ENCODE measurements around the gene TRMT2B.
A peak's percentile ranks its signal among the peaks of the same experiment; 100 is the strongest.
"Not testable (repeated sequence)": the region's sequence is repeated elsewhere in the genome, so short reads cannot be mapped to it uniquely, and the experiment has no call there.

The TRMT2B gene, protein sequence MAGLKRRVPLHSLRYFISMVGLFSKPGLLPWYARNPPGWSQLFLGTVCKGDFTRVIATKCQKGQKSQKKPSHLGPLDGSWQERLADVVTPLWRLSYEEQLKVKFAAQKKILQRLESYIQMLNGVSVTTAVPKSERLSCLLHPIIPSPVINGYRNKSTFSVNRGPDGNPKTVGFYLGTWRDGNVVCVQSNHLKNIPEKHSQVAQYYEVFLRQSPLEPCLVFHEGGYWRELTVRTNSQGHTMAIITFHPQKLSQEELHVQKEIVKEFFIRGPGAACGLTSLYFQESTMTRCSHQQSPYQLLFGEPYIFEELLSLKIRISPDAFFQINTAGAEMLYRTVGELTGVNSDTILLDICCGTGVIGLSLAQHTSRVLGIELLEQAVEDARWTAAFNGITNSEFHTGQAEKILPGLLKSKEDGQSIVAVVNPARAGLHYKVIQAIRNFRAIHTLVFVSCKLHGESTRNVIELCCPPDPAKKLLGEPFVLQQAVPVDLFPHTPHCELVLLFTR

DNA sequence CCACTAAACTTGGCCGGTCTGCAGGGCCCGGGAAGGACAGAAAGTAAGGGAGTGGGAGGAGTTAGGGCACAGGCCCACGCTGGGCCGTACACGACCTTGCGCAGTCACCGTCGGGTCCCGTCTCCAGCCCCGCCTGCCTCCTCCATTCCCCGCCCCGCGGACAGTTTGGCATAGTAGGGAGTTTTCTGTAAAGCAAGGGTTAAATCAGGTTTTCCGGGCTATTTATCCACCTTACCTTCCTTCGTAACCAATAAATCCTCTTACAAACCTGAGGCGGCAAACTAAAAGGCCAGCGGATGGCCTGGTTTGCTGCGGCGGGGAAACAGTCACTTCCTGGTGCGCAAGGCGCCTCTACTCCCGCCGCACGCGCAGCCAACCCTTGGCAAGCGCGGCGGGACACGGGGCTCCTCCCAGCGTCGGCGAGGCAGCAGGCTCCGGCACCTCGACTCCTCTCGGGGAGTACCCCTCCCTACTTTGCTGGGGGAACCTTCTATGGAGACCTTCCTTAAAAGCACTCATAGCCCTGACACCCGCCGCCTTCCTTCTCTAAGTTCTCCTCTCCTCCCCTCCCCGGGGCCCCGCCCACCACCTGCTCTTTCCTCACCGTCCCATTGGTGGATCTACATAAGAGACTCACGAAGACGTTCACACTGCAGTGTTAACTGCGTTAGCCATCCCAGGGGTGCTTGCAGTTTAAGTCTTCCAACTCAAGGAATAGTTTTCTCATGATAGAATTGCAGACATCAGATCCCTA, at the start of gene TRMT2B:
Gene TRMT2B, minus strand, starts transcription at position 563 of the 754 bp plus-strand sequence. CDS start 9,822 bp downstream, outside the sequence.
- DNase-seq: peak; percentile 61

DNA sequence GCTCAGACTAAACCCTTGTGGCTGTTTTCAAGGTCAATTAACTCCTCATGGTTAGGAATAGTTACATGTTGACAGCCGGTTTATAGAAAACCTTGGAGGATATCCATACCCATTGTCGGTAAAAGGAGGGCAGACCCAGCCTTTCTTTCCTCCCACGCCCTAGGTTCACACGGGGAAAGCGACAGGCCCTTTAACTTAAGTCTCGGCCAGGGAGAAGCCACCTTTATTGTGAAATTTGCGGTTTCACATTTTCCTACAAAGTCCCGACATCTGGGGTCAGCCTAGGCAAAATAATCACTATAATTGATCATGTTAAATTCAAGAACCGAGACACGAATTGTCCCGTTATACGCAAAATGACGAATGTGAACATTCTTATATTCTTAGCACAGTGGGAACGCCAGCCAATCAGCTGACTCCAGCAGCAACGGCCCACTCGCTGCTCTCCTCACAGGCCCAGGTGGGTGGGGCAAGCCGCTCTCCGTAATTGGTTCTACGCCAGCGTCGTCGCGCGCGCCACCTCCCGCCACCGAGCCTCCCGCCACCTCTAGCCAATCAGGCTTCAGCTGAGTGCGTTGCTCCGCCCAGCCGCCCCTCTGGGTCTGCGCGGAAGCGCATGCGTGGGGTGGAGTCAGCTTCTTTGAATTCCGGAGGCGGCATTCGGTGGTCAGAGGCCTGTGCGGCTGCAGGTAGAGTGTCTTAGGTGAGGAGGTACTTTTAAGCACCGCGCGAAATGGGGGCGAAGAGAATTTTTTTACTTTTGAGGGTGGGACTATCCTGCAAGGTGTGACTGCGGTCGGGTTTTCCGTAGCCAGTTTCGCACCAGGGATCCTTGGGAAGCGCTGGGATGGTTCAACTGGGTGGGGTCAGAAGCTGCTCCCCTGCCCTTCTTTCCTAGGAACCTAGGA, 45.9 kb upstream of the TRMT2B start, which contains the start of gene CENPI:
Gene CENPI, plus strand, starts transcription at position 659 of the 908 bp plus-strand sequence. CDS start 2,867 bp downstream, outside the sequence.
- DNase-seq: peak; percentile 88

DNA sequence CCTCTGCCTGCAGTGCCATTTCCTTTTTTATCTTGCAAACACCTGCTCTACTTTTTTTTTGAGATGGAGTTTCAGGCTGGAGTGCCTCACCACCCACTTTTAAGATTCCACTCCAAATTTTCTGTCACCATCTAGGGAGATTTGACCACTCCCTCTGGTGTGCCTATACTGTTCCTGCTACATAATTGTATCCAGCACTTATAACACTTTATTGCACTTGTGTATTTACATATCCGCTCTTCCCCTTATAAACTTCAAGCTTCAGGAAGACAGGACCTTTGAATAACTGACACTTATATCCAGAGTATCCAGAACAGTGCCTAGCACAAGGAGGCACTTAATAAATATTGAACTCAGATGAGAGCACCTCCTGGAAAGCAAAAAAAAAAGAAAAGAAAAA, 39.9 kb upstream of the TRMT2B start:
- no peak for DNase-seq

DNA sequence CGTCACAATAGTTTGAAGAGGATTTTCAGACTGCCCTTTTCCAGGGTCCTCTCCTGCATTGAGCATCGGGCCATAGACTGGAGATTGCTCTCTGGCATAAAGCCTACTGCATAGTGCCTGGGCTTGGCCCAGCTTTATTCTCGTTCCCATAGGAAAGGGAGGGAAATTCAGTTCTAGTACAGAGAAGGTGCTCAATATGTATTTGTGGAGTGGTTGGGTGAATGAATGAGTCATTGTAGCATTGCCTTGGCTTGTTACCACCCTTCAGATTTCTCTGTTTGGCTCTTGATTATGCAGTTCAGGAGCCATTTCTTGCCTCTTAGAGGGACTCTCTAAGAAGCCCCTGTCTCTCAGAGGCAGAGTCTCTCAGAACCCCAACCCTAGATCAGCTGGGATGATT, 29.3 kb upstream of the TRMT2B start:
- no peak for DNase-seq

- DNase-seq: no peak
These were observed 28.6 kb upstream of the TRMT2B start for GRCh38 chrX:101080326-101081124.

DNA sequence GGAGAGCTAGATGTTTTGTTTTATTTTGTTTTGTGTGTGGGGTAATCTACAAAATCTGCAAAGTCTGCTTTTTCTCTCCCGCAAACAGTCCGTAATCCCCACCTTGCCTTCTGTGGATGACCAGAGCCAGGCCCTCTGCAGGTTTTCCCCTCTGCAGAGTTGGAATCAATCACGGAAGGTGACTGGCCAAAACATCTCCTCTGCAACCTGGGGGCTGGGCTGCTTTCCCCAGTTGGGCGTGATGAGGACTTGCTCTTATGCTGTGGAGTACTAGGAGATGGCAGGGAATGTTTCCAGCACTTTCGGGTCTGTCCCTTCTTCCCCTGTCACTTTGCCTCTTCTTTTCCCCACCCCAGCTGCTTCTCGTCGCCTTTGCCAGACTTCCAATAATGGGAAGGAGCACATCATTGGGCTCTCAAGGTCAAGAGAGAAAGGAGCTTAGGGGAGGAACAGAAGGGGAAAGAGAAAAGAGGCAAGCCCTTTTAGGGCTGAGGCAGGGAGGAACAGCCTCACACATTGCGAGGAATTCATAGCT, 27.9 kb upstream of the TRMT2B start:
- no peak for DNase-seq

DNA sequence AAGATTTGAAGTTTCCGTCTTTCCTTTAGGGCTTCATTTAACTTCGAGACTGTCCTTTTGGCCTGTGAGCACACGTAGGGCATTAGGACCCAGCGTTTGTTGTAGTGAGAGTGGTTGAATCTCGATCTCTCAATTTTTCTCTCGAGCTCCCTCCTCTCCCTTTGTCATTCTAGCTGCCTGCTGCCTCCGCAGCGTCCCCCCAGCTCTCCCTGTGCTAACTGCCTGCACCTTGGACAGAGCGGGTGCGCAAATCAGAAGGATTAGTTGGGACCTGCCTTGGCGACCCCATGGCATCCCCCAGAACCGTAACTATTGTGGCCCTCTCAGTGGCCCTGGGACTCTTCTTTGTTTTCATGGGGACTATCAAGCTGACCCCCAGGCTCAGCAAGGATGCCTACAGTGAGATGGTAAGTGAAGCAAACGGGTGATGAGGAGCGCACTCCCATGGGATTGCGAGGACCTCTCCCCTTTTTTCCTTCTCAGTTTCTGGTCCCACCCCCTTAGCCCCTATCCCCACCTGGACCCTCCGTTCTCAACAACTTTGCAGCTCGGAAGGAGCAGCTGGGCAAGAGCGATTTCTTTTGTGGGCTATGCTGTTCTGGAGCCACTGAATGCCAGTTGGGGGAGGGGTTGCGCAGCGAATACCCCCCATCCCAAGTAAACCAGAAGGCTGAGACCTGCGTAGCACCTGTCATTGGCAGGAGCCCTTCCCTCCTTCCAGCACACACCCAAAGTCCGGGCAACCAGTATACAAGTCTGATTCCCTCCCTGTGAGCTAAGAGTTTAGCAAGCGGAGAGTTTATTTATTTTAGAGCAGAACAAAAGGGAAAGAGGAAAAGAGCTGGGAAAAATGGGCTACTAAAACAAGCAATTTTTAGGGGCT, 27.0 kb upstream of the TRMT2B start, which contains the start of gene TMEM35A:
Gene TMEM35A, plus strand, starts transcription at position 164 of the 883 bp plus-strand sequence. Its CDS starts 124 bp downstream, at position 288.
- peak; percentile 19 for DNase-seq

DNA sequence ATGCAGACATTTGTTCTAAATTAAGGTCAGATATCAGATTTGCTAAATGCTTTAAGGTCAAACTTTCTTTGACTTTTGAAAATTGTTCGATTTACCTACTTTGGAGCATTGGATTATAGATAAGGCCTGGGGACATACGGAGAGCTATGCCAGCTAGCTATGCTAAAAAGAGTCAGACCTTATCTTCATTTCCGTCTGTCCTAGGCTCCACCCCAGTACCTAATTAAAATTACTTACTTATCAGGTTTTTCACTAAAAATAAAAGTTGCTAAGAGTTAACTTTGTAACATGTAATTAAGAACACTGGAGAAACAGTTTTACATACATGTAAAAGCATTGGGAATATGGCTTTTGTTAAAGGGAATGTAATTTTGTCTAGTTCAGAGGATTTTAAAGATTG, 19.7 kb upstream of the TRMT2B start:
- no peak for DNase-seq

GRCh38 chrX:101062176-101062575, 10.3 kb upstream of the TRMT2B start:
- DNase-seq: no peak

DNA sequence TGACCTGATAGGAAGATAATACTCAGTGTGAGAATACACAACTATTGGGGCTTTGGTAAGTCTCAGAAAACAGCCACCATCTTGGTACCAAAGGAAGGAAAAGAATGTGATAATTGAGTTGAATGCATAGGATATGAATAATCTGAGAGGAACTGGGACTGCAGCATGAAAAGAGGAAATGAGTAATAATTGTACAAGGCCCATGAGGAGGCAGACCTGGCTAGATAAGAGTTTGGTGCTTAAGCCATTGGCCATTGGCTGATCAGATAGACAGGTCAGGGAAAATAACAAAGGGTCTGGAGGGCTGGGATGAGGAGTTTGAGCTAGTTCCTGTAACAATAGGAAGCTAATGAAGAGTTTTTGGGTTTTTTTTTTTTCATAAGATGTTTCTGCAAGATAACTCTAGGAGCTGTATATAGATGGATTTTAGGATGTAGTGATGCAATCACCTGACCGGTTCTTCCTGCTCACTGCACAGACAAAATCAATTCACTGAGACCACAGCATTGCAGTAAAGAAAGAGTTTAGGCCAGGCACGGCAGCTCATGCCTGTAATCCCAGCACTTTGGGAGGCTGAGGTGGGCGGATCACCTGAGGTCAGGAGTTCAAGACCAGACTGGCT, 5.3 kb upstream of the TRMT2B start:
- no peak for DNase-seq

DNA sequence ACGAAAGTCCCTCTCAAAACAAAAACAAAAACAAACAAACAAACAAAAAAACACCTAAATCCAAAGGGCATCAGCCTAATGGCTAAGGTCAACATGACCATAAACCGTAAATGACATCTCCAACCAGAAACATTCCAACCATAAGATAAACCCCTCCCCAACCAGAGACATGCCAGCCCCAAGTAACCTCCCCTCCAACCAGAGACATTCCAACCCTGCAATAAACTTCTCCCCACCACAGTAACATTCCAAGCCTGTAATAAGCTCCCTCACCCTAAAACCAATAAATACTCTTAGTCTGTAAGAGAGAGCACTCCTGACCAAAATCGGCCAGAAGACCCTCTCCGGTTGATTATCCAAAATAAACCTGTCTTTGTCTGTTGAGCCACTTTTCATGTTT, 4.6 kb upstream of the TRMT2B start:
- DNase-seq: not testable (repeated sequence)

DNA sequence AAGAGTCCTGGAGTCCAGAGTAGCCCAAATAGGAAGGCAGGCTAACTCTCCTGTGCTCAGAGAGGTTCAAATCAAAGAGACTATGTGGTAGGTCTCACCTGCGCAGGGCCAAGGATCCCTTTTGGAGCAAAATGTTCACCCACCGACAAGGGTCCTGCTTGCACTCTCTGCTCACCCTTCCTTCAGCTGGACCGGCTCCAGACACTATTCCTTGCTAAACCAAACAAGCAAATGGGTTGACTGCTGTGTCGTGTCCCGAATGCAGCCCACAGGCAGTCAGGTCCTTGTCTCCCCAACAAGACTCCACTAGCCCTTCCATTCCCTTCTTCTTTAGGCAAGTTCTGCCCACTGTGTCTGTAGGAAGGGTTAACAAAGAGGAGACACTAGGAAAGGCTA, 760 bp downstream of the TRMT2B start:
- no peak for DNase-seq

GRCh38 chrX:101040197-101040596, 11.7 kb downstream of the TRMT2B start:
- no peak for DNase-seq

- no peak for DNase-seq
These were observed 14.7 kb downstream of the TRMT2B start for GRCh38 chrX:101037231-101037630.

- no peak for DNase-seq
These were observed 22.2 kb downstream of the TRMT2B start for GRCh38 chrX:101029665-101030064.

GRCh38 chrX:101028562-101028961, 23.3 kb downstream of the TRMT2B start:
- DNase-seq: no peak

- DNase-seq: no peak
These were observed 26.8 kb downstream of the TRMT2B start for GRCh38 chrX:101025126-101025525.

DNA sequence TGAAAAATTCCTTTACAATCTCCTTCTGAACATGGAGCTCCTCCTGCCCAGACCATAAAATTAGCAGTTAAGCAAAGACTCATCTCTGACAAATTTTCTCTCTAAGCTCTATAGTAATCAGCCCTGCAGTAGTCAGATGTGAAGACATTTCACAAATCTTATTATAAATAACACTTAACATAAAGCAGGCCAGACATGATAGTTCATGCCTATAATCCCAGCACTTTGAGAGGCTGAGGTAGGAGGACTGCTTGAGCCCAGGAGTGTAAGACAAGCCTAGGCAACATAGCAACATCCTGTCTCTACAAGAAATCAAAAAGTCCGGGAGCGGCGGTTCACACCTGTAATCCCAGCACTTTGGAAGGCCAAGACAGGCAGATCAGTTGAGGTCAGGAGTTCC, 29.9 kb downstream of the TRMT2B start:
- DNase-seq: no peak

DNA sequence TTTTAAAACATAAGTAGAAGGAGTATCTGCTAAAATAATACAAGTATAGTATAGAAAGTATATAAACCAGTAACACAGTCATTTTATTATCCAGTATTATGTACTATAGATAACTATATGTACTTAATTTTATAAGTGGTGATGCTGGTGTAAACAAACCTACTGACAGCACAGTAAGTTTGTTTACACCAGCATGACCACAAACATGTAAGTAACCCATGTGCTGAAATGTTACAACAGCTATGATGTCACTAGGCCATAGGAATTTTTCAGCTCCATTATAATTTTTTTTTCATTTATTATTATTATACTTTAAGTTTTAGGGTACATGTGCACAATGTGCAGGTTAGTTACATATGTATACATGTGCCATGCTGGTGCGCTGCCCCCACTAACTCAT, 39.9 kb downstream of the TRMT2B start:
- DNase-seq: not testable (repeated sequence)

DNA sequence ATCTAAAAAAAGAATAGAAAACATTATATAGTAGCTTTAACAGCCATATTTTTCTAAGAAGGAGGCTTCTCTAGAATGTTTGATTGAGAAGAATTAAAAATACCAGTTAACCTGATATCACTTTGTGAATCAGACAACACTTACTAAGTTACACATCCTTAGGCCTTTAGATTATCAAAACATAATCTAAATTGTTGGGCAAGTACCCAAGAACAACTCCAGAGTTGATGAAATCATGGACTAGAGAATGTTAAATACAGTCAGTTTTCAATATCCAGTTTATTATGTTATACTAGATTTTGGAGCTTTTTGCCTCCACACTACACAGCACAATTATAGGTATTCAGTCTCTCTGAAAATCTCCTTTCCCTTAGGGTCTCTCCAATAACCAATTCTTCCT, 42.8 kb downstream of the TRMT2B start:
- no peak for DNase-seq
